Gastroesophageal sphincter (tissue), 3 donors: Measurements from ENCODE around the gene AQP6.

Experiments used
- EP300 ChIP-seq: sonication (generic); formaldehyde crosslinking; IDR thresholded peaks from one replicate; pipeline ENCODE4 v1.6.1; 2017; ENCODE audit warnings: antibody characterized with exemption, mild to moderate bottlenecking
- POLR2A ChIP-seq, 2 donors: fragments of 450-650 bp; IDR thresholded peaks; one replicate each; pipeline ENCODE4 v1.6.1; 2017; ENCODE audit warnings: antibody characterized with exemption in 2 of 2, mild to moderate bottlenecking in 2 of 2, moderate library complexity in 1 of 2
- POLR2AphosphoS5 ChIP-seq: sonication (generic); formaldehyde crosslinking; IDR thresholded peaks from one replicate; pipeline ENCODE4 v1.6.1; 2017; ENCODE audit warnings: antibody characterized with exemption
- TF ChIP-seq, protein P1 (sequence below), 4 experiments: fragments of 200-600 bp in 2 of 4; fragments of 450-650 bp in 2 of 4; sonication (generic) in 1 of 4; IDR thresholded peaks; one replicate each; pipeline ENCODE4 v1.5.1; 2017 to 2019; ENCODE audit warnings: antibody characterized with exemption in 4 of 4, mild to moderate bottlenecking in 2 of 4, moderate library complexity in 2 of 4

DNA sequence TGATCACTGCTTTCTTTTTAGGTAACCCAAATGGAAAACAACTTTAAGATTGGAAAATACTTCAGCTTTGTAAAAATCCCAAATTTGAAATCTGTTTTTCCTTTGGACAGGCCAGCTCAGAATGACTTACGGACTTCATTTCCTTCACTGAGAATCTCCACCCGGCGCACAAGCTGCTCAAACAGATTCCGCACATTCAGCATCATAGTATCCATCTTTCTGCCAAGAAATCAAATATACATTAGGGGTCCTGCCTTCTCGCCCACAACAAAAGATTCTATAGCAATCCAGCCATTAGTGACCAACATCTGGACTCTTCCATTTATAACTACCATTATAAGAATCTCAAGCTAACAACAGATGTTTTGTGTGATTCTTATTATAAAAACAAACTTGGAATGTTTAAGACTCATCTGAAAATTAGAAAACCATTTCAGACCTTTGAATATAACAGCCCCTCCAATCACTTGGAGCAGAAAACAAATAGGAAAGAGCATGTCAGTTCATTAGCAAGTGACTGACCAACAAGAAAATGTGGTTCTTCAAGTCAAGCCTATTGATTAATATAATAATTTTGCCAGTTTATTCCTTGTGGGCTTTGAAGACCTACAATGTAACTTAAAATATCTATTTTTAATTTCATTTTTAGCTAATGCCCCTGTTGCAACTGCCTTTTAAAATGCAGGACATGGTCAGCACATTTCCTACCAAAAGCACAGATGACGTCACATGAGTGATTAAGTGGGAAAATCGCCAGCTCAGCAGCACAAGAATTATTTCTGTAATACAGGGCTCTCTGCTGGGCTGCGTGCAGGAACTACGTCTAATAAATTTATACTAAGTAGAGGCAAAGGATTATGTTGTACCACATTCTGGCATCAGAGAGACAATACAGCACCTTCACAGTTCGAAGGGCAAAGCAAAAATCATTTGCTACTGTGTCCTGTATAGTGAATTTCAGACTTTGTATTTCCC lies 44.0 kb downstream of the AQP6 start:
- TF ChIP-seq, protein P1, sequence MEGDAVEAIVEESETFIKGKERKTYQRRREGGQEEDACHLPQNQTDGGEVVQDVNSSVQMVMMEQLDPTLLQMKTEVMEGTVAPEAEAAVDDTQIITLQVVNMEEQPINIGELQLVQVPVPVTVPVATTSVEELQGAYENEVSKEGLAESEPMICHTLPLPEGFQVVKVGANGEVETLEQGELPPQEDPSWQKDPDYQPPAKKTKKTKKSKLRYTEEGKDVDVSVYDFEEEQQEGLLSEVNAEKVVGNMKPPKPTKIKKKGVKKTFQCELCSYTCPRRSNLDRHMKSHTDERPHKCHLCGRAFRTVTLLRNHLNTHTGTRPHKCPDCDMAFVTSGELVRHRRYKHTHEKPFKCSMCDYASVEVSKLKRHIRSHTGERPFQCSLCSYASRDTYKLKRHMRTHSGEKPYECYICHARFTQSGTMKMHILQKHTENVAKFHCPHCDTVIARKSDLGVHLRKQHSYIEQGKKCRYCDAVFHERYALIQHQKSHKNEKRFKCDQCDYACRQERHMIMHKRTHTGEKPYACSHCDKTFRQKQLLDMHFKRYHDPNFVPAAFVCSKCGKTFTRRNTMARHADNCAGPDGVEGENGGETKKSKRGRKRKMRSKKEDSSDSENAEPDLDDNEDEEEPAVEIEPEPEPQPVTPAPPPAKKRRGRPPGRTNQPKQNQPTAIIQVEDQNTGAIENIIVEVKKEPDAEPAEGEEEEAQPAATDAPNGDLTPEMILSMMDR (IDR thresholded peaks at IDR 0.05), result no peak
- TF ChIP-seq EP300 (no peak), POLR2A (IDR thresholded peaks at IDR 0.05) (no peak), POLR2AphosphoS5 (peak; percentile 84)
